K562 (cell line): Measurements from ENCODE around the gene TCEANC. TPM values are rescaled to one million over a fixed set of nuclear protein-coding genes. Genes with fewer than 3 reads are reported as not detected.

Experiments
- CCNT2 ChIP-seq: IDR thresholded peaks from 2 replicates; pipeline ENCODE4 v1.6.1; 2011; ENCODE audit warnings: borderline replicate concordance, low read depth, mild to moderate bottlenecking, moderate library complexity, mixed read lengths, low read length; ENCODE audit not compliant: insufficient read length; ENCODE audit errors: extremely low read depth
- ELK1 ChIP-seq: sonication (generic); formaldehyde crosslinking; IDR thresholded peaks from 2 replicates; pipeline ENCODE4 v1.8.1; 2022; ENCODE audit warnings: missing genetic modification reagents
- FIP1L1 ChIP-seq: fragments of 200-400 bp; formaldehyde crosslinking; IDR thresholded peaks from 2 replicates; pipeline ENCODE4 v1.6.1; 2018; ENCODE audit warnings: mild to moderate bottlenecking, low read depth, low read length; ENCODE audit not compliant: poor library complexity, severe bottlenecking
- PREB ChIP-seq: sonication (generic); formaldehyde crosslinking; IDR thresholded peaks from 2 replicates; pipeline ENCODE4 v1.8.1; 2023; ENCODE audit warnings: mild to moderate bottlenecking, missing genetic modification reagents
- SMARCE1 ChIP-seq: fragments of 450-650 bp; IDR thresholded peaks from 2 replicates; pipeline ENCODE4 v1.7.1; 2016; ENCODE audit warnings: mild to moderate bottlenecking
- USF1 ChIP-seq: sonication (generic); formaldehyde crosslinking; IDR thresholded peaks from 2 replicates; pipeline ENCODE4 v1.9.0; 2022; ENCODE audit warnings: mild to moderate bottlenecking, missing genetic modification reagents
- ZNF407 ChIP-seq: fragments of 450-650 bp; IDR thresholded peaks from 2 replicates; pipeline ENCODE4 v1.6.1; 2016; ENCODE audit warnings: low read depth
- polyA plus RNA-seq, 8 experiments: library from polyadenylated mRNA; depleted of rRNA in 4 of 8; stranded (reverse) in 5 of 8; unstranded in 3 of 8; fragments of >200 nt; fragmentation: Nextera tagmentation in 2 of 8; fragmentation: Illumina TruSeq in 1 of 8; extraction: Ambion mirVana in 2 of 8; extraction: Trizol in 1 of 8; gene quantifications; 2 replicates each; pipeline versions ENCODE4 v1.2.1 to v1.2.3, GENCODE V29; 2011 to 2014; ENCODE audit warnings: inconsistent platforms in 1 of 8, missing spikeins in 1 of 8
- total RNA-seq, 7 experiments: library from RNA; depleted of rRNA in 6 of 7; stranded (reverse); fragments of >200 nt in 6 of 7; fragmentation: Illumina TruSeq in 2 of 7; extraction: Trizol in 2 of 7; gene quantifications; 2 replicates each; pipeline versions ENCODE4 v1.2.1 to v1.2.3, GENCODE V29; 2011 to 2021; ENCODE audit warnings: low replicate concordance in 1 of 7

TCEANC gene
- total and polyA plus RNA-seq, 9 of the 15 experiments (the other 6 are each of a cell fraction or from before 2014, with no cell fraction given): 1.2 to 2.8 (median 2.0) TPM

- TF ChIP-seq ZNF407 (no peak), USF1 (CRISPR knock-in tag) (peak; percentile 99), PREB (CRISPR knock-in tag) (no peak), ELK1 (no peak), FIP1L1 (peak; percentile 43), CCNT2 (peak; percentile 72), SMARCE1 (peak; percentile 32; the same call in 1 of the 2 replicates)
Measured at GRCh38 chrX:13652850-13653693, at the start of gene TCEANC (continued).
